HFF-Myc (cell line): Measurements from ENCODE around the gene PTPRT.

Experiments used
- DNase-seq: peaks from one replicate; pipeline ENCODE4 v3.0.0-alpha.2; 2011; ENCODE audit warnings: low read depth; ENCODE audit errors: extremely low read depth
- H3K4me3 ChIP-seq: replicated peaks from 2 replicates; pipeline ENCODE4 v1.5.1; 2011; ENCODE audit warnings: low read depth, mild to moderate bottlenecking, control low read depth, low read length
- CTCF ChIP-seq: IDR thresholded peaks from 2 replicates; pipeline ENCODE4 v1.5.1; 2012; ENCODE audit warnings: mild to moderate bottlenecking, low read depth, low read length, control low read depth; ENCODE audit errors: missing control alignments

PTPRT gene

GRCh38 chr20:42376131-42376530 is 813.6 kb downstream of the PTPRT start:
- no peak for TF ChIP-seq CTCF
- H3K4me3 ChIP-seq = no peak overlapping the region
- no peak for DNase-seq

DNA sequence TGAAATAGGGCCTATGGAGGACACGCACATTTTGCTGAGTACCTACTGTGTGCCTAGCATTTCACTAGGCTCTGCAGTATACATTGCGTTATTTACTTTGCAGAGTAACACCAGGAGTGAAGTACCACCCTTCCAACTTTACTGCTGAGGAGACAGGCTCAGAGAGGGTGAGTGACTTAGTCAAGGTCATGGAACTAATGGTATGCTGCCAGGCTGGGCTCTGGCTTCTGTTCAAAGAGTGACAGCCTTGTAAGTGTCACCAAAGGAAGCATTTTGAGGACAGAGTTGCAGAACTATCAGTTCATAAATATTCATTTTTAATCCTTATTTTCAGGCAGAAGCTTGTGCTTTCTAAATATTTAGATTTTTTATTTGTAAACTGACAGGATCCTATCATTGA is 816.7 kb downstream of the PTPRT start:
- TF ChIP-seq CTCF = no peak
- no peak overlapping the region for H3K4me3 ChIP-seq
- no peak for DNase-seq

GRCh38 chr20:42370075-42370474 is 819.6 kb downstream of the PTPRT start:
- no peak for DNase-seq
- no peak for TF ChIP-seq CTCF
- H3K4me3 ChIP-seq = no peak overlapping the region

- TF ChIP-seq CTCF = no peak
- no peak overlapping the region for H3K4me3 ChIP-seq
- no peak for DNase-seq
Observed at GRCh38 chr20:42368910-42369309, 820.8 kb downstream of the PTPRT start.

DNA sequence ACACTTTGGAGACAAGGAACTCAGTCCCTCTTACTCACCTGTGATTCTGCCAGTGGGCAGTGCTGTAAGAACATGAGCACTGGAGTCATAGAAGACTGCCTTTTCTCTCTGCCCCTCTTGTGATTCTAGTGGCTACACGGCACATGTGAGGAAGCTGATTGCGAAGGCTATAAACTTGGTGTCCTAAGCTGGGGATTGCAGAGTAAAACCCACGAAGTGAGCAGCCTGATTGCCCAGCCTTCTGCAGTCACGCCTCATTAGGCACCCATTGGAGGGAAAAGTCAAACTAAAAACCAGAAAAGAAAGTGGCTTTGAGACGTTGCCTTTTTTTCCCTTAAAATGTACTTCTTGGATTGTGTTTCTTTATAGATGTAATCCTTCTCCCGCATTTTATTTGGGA is 823.1 kb downstream of the PTPRT start:
- no peak overlapping the region for H3K4me3 ChIP-seq
- no peak for TF ChIP-seq CTCF
- no peak for DNase-seq

DNA sequence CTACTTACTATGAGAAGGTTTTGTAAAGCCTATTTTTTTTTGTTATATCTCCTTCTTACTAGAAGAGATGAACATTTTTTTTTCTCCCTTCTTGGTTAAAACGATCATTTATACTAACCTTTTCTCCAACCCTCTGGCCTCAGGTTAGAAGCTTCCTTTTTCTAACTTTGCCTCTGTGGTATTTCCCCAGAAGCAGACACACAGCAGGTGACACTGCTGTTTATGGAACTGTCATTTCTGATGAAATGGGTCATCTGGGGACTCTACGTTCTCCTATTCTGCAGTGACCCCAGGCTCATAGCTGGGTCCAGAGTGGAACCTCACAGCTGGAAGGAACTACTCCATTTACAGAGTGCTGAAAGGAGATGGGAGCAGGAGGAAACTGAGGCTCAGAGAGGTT is 825.3 kb downstream of the PTPRT start:
- H3K4me3 ChIP-seq = no peak overlapping the region
- no peak for TF ChIP-seq CTCF

DNA sequence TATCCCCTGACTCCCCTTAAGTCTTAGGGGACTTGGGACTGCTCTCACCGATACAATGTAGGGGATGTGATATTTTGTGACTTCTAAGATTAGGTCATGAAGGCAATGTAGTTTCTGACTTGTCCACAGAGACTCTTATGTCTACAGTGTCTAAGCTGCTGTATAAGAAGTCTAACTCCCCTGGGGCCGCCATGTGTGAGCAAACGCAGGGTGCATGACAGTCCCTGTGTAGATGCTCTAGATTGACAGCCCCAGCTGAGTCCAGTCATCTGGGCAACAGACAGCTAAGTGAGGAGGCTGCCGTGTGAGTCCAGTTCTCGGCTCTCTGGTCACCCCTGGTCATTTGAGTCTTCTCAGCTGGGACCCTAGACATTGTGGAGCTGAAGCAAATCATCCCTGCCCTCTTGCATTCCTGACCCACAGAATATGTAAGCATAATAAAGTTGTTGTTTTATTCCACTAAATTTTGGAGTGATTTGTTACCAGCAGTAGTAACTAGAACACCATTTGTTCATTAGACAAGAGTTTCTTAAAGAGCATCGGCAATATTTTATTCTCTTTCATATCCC is 828.2 kb downstream of the PTPRT start:
- H3K4me3 ChIP-seq = no peak overlapping the region
- no peak for TF ChIP-seq CTCF
- DNase-seq = no peak

More for the DNA sequence above, 825.3 kb downstream of the PTPRT start:
- DNase-seq = no peak
